Stomach (tissue), 9 donors: ENCODE measurements around the gene CLCN1. TPM values are rescaled to one million over a fixed set of nuclear protein-coding genes. Genes with fewer than 3 reads are reported as not detected.

Source experiments
- DNase-seq, 2 donors: peaks; one replicate each; pipeline versions ENCODE4 v3.0.0 to v3.0.0-alpha.2; 2013 to 2019
- H3K27ac ChIP-seq, 5 donors: fragments of 200-600 bp in 4 of 5; sonication (generic) in 4 of 5; one replicate each; pipeline ENCODE4 v1.5.1; 2013 to 2019; ENCODE audit warnings: mild to moderate bottlenecking in 1 of 5, moderate library complexity in 1 of 5
- H3K27me3 ChIP-seq, 3 donors: fragments of 200-600 bp; sonication (generic); one replicate each; pipeline ENCODE4 v1.5.1; 2017 to 2019; ENCODE audit warnings: mixed run types in 1 of 3
- H3K36me3 ChIP-seq, 4 donors: fragments of 200-600 bp; sonication (generic); 1 replicate in 3 of 4; 2 replicates in 1 of 4; pipeline ENCODE4 v1.5.1; 2016 to 2019
- H3K4me1 ChIP-seq, 4 donors: fragments of 200-600 bp; sonication (generic); one replicate each; pipeline ENCODE4 v1.5.1; 2016 to 2019
- H3K4me3 ChIP-seq, 4 donors: fragments of 200-600 bp; sonication (generic) in 3 of 4; one replicate each; pipeline ENCODE4 v1.5.1; 2016 to 2019; ENCODE audit warnings: mild to moderate bottlenecking in 1 of 4
- H3K9me3 ChIP-seq, 4 donors: fragments of 200-600 bp; sonication (generic); one replicate each; pipeline ENCODE4 v1.5.1; 2016 to 2019
- CTCF ChIP-seq, 7 experiments: fragments of 450-650 bp in 4 of 7; fragments of 200-600 bp in 3 of 7; sonication (generic) in 3 of 7; IDR thresholded peaks; one replicate each; pipeline ENCODE4 v1.5.1; 2016 to 2019; ENCODE audit warnings: antibody characterized with exemption in 7 of 7, control low read depth in 2 of 7, mild to moderate bottlenecking in 1 of 7
- EP300 ChIP-seq: sonication (generic); formaldehyde crosslinking; IDR thresholded peaks from one replicate; pipeline ENCODE4 v1.6.1; 2017; ENCODE audit warnings: antibody characterized with exemption
- POLR2A ChIP-seq, 4 donors: fragments of 450-650 bp; IDR thresholded peaks; one replicate each; pipeline ENCODE4 v1.6.1; 2016; ENCODE audit warnings: antibody characterized with exemption in 4 of 4, control low read depth in 2 of 4, mild to moderate bottlenecking in 1 of 4, moderate library complexity in 1 of 4
- POLR2AphosphoS5 ChIP-seq, 3 donors: sonication (generic); formaldehyde crosslinking; IDR thresholded peaks; one replicate each; pipeline ENCODE4 v1.6.1; 2016; ENCODE audit warnings: antibody characterized with exemption in 3 of 3
- WGBS, 5 donors: extraction: QIAGEN DNeasy Blood & Tissue Kit in 3 of 5; methylation state at CpG; one replicate each; pipeline versions ENCODE4 v1.1.5 to v1.1.7; 2013 to 2018; 5-methylcytosine and 5-hydroxymethylcytosine counted together
- intact Hi-C: fragments of 100-400 bp; cut with DNase I; formaldehyde crosslinking; loops from one replicate; pipeline ENCODE4 v1.15.1; 2023; ENCODE audit warnings: low total_unique reads
- polyA plus RNA-seq, 3 donors: library from polyadenylated mRNA; stranded (reverse); fragments of 200-250 nt; gene quantifications; one replicate each; pipeline ENCODE4 v1.2.3, GENCODE V29; 2013
- total RNA-seq, 5 donors: library from RNA; depleted of rRNA; stranded (reverse); fragments of >200 nt; gene quantifications; one replicate each; pipeline versions ENCODE4 v1.1.0 to v1.2.3, GENCODE V29; 2014 to 2016
- donor health status: healthy with polysubstance abuse.
- donor health status: Bipolar disorder and iron deficiency.
- donor health status: healthy.

The CLCN1 gene
- total and polyA plus RNA-seq, 8 donors: 0.28 TPM; not detected in 7

GRCh38 chr7:143299346-143299745, 16.6 kb upstream of the CLCN1 start:
- no peaks in the 10 kb centered on the region for H3K27me3 ChIP-seq
- no peak overlapping the region for H3K27ac ChIP-seq
- intact Hi-C loops: no loop called here
- no peak overlapping the region for H3K4me3 ChIP-seq
- H3K9me3 ChIP-seq: no peaks in the 10 kb centered on the region
- DNase-seq: no peak
- peaks cover 12 to 59% (median 27%) of the 10 kb centered on the region in 4 donors for H3K4me1 ChIP-seq
- peaks cover 39 to 99% (median 96%) of the 10 kb centered on the region in 4 donors for H3K36me3 ChIP-seq
- 81 to 88% (median 83%) methylated on average over 2 of the region's 2 CpGs for WGBS, 5 donors
- TF ChIP-seq POLR2A (IDR thresholded peaks at IDR 0.05): no peak
- TF ChIP-seq EP300: no peak
- TF ChIP-seq CTCF (IDR thresholded peaks at IDR 0.05): no peak
- no peak for TF ChIP-seq POLR2AphosphoS5 (IDR thresholded peaks at IDR 0.05)

DNA sequence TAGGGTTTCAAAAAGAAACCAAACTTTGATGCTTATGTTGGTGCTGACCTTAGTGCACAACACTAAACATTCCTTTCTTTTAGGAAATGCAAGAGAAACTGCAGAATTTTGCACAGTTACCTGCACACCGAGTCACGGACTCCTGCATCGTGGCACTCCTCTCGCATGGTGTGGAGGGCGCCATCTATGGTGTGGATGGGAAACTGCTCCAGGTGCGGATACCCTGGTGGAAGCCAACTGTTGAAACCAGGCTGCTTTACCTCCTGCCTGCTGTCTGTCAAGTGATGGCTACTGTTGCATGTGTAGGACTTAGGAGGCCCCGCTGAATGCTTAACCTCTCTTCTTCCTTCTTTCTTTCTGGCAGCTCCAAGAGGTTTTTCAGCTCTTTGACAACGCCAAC, 16.1 kb upstream of the CLCN1 start:
- no peaks in the 10 kb centered on the region for H3K9me3 ChIP-seq
- H3K4me1 ChIP-seq: peaks cover 12 to 55% (median 27%) of the 10 kb centered on the region in 4 donors
- H3K36me3 ChIP-seq: peaks cover 39 to 99% (median 96%) of the 10 kb centered on the region in 4 donors
- H3K27me3 ChIP-seq: no peaks in the 10 kb centered on the region
- no peak for TF ChIP-seq POLR2AphosphoS5 (IDR thresholded peaks at IDR 0.05)
- no peak for TF ChIP-seq POLR2A (IDR thresholded peaks at IDR 0.05)
- TF ChIP-seq EP300: no peak
- TF ChIP-seq CTCF (IDR thresholded peaks at IDR 0.05): peak in 4 of 7 experiments; percentile 19 to 51 (median 36)
- intact Hi-C loops: no loop called here
- 66 to 72% (median 67%) methylated on average over 8 of the region's 8 CpGs for WGBS, 5 donors
- peak overlapping the region in 4 of 5 donors; percentile 46 to 74 (median 62) for H3K27ac ChIP-seq
- peak; percentile 38 to 64 for DNase-seq
- H3K4me3 ChIP-seq: no peak overlapping the region

DNA sequence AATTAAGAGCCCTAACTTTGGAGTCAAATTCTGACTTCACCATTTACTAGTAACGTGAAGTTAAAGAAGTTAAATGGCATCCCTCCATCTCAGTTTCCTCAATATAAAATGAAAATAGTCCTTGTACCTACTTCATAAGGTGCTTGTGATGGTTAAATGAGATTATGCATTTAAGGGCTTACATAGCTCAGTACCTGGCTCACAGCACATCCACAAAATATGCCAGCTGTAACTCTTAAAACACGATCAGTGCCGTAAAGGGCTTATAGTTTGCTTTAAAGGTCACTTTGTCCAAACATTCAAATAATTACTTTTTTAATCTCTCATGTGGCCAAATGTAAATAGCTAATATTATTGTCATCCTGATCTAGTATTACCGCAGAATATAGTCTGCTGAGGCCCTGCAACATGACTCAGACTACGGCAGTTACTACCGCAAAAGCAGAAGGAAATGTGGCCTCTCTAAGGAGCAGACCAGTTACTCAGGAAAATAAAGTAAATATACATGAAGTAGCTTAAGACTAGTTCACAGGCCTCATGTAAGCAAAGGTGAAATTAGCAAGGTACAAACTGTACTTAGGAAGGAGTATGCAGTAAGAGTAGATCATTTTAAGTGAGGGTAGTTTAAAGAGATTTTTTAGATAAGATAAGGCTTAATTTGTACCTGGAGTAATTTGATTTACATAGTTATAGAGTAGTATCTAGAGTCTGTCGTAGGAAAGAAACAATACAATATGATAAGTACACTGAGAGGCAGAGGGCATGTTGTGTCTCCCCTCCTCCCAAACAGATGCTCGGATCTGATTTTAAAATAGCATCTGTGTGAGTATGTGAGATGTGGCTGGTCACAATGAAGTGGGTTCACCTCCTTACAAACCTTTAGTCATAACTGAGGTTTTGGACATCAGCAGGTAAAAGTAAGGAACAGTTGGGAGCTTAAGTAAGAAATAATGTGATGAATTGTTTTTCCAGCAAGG, 14.7 kb upstream of the CLCN1 start:
- TF ChIP-seq POLR2AphosphoS5 (IDR thresholded peaks at IDR 0.05): peak in 2 of 3 donors; percentile 51 to 81
- TF ChIP-seq EP300: no peak
- TF ChIP-seq POLR2A (IDR thresholded peaks at IDR 0.05): no peak
- TF ChIP-seq CTCF (IDR thresholded peaks at IDR 0.05): no peak
- H3K27ac ChIP-seq: peak overlapping the region; percentile 46 to 74 (median 63)
- WGBS, 5 donors: 23 to 44% (median 38%) methylated on average over 8 of the region's 8 CpGs
- DNase-seq: peak in 1 of 2 donors; percentile 80
- intact Hi-C loops: no loop called here
- no peak overlapping the region for H3K4me3 ChIP-seq
- peaks cover 38 to 99% (median 96%) of the 10 kb centered on the region in 4 donors for H3K36me3 ChIP-seq
- no peaks in the 10 kb centered on the region for H3K9me3 ChIP-seq
- H3K27me3 ChIP-seq: no peaks in the 10 kb centered on the region
- H3K4me1 ChIP-seq: peaks cover 12 to 52% (median 25%) of the 10 kb centered on the region in 4 donors

DNA sequence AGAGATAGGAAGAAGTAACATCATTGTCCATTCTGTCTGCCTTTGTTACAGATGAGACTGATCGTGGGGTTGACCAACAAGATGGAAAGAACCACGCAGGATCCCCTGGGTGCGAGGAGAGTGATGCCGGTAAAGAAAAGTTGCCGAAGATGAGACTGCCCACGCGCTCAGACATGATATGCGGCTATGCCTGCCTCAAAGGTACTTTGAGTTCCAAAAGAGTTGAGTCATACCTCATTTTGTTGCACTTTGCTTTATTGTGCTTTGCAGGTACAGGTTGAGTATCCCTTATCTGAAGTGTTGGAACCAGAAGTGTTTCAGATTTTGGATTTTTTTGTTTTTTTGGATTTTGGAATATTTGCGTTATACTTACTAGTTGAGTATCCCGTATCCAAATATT, 12.2 kb upstream of the CLCN1 start:
- WGBS, 5 donors: 93 to 98% (median 97%) methylated on average over 10 of the region's 10 CpGs
- intact Hi-C loops: no loop called here
- DNase-seq: no peak
- no peaks in the 10 kb centered on the region for H3K27me3 ChIP-seq
- peaks cover 12 to 40% (median 23%) of the 10 kb centered on the region in 4 donors for H3K4me1 ChIP-seq
- H3K27ac ChIP-seq: no peak overlapping the region
- TF ChIP-seq CTCF (IDR thresholded peaks at IDR 0.05): no peak
- TF ChIP-seq POLR2A (IDR thresholded peaks at IDR 0.05): no peak
- TF ChIP-seq POLR2AphosphoS5 (IDR thresholded peaks at IDR 0.05): no peak
- TF ChIP-seq EP300: no peak
- no peaks in the 10 kb centered on the region for H3K9me3 ChIP-seq
- H3K4me3 ChIP-seq: no peak overlapping the region
- peaks cover 39 to 97% (median 94%) of the 10 kb centered on the region in 4 donors for H3K36me3 ChIP-seq
